GM23338 (cell line): Measurements from ENCODE around the gene UST. TPM values are rescaled to one million over a fixed set of nuclear protein-coding genes. Genes with fewer than 3 reads are reported as not detected.

ENCODE experiments used
- ATAC-seq: fragments of 200-7000 bp; cut with Tn5 transposase; 3 replicates; pipeline ENCODE4 v1.9.1; 2020
- DNase-seq: peaks from one replicate; pipeline ENCODE4 v3.0.0-alpha.2; 2015; ENCODE audit warnings: low spot score
- H2AFZ ChIP-seq: fragments of 200-600 bp; sonication (generic); 2 replicates; pipeline ENCODE4 v1.8.0; 2016; ENCODE audit warnings: antibody characterized with exemption, mild to moderate bottlenecking, moderate library complexity
- H3F3A ChIP-seq: fragments of 200-600 bp; sonication (generic); replicated peaks from 2 replicates; pipeline ENCODE4 v1.8.0; 2017; ENCODE audit warnings: antibody characterized with exemption, mixed run types, low read depth
- H3K27ac ChIP-seq: fragments of 200-600 bp; sonication (generic); 2 replicates; pipeline ENCODE4 v1.6.1; 2016; ENCODE audit warnings: low read depth
- H3K27me3 ChIP-seq: fragments of 200-600 bp; sonication (generic); 2 replicates; pipeline ENCODE4 v1.8.0; 2016; ENCODE audit warnings: mild to moderate bottlenecking, mixed run types, moderate library complexity; ENCODE audit not compliant: insufficient read depth
- H3K36me3 ChIP-seq: fragments of 200-600 bp; sonication (generic); 2 replicates; pipeline ENCODE4 v1.8.0; 2016; ENCODE audit warnings: mild to moderate bottlenecking; ENCODE audit not compliant: insufficient read depth
- H3K4me1 ChIP-seq: fragments of 200-600 bp; sonication (generic); 2 replicates; pipeline ENCODE4 v1.8.0; 2016; ENCODE audit warnings: mild to moderate bottlenecking, moderate library complexity; ENCODE audit not compliant: insufficient read depth
- H3K4me2 ChIP-seq: fragments of 200-600 bp; sonication (generic); 2 replicates; pipeline ENCODE4 v1.7.1; 2017; ENCODE audit warnings: mixed run types
- H3K4me3 ChIP-seq: fragments of 200-600 bp; sonication (generic); 2 replicates; pipeline ENCODE4 v1.6.1; 2016; ENCODE audit warnings: mixed run types
- H3K79me2 ChIP-seq: fragments of 200-600 bp; sonication (generic); replicated peaks from 2 replicates; pipeline ENCODE4 v1.8.0; 2017; ENCODE audit warnings: mild to moderate bottlenecking; ENCODE audit not compliant: insufficient read depth
- H3K9me2 ChIP-seq: fragments of 200-600 bp; sonication (generic); 2 replicates; pipeline ENCODE4 v1.8.0; 2017; ENCODE audit not compliant: insufficient read depth
- H4K20me1 ChIP-seq: fragments of 200-600 bp; sonication (generic); replicated peaks from 2 replicates; pipeline ENCODE4 v1.8.0; 2017; ENCODE audit warnings: mild to moderate bottlenecking; ENCODE audit not compliant: insufficient read depth
- H3K27ac Mint-ChIP-seq: 2 replicates; pipeline ENCODE4 v1.8.0; 2020; ENCODE audit warnings: inconsistent platforms, mild to moderate bottlenecking, moderate library complexity, mixed read lengths
- H3K27me3 Mint-ChIP-seq: 3 replicates; pipeline ENCODE4 v1.8.0; 2022; ENCODE audit warnings: low read depth, mild to moderate bottlenecking, moderate library complexity, mixed read lengths, inconsistent platforms; ENCODE audit not compliant: insufficient read depth, poor library complexity
- H3K36me3 Mint-ChIP-seq: 3 replicates; pipeline ENCODE4 v1.8.0; 2021; ENCODE audit warnings: low read depth, mild to moderate bottlenecking, inconsistent platforms, moderate library complexity, mixed read lengths
- H3K4me1 Mint-ChIP-seq: 3 replicates; pipeline ENCODE4 v1.8.0; 2020; ENCODE audit warnings: mild to moderate bottlenecking, inconsistent platforms, mixed read lengths
- H3K4me3 Mint-ChIP-seq: 3 replicates; pipeline ENCODE4 v1.8.0; 2021; ENCODE audit warnings: moderate library complexity, mild to moderate bottlenecking, inconsistent platforms, mixed read lengths
- H3K9me3 Mint-ChIP-seq: 3 replicates; pipeline ENCODE4 v1.8.0; 2020; ENCODE audit warnings: moderate library complexity, mild to moderate bottlenecking, inconsistent platforms, mixed read lengths
- EZH2 ChIP-seq: fragments of 200-600 bp; sonication (generic); IDR thresholded peaks from one replicate; pipeline ENCODE4 v1.8.0; 2017; ENCODE audit warnings: antibody characterized with exemption, mild to moderate bottlenecking, low read depth; ENCODE audit not compliant: unreplicated experiment
- EZH2phosphoT487 ChIP-seq: fragments of 200-600 bp; sonication (generic); IDR thresholded peaks from one replicate; pipeline ENCODE4 v1.8.1; 2018; ENCODE audit warnings: antibody characterized with exemption; ENCODE audit not compliant: unreplicated experiment
- JUNB ChIP-seq: IDR thresholded peaks from one replicate; pipeline ENCODE4 v1.6.1; 2016; ENCODE audit warnings: antibody characterized with exemption; ENCODE audit not compliant: unreplicated experiment
- NANOG ChIP-seq: IDR thresholded peaks from 2 replicates; pipeline ENCODE4 v1.6.1; 2016; ENCODE audit warnings: antibody characterized with exemption, borderline replicate concordance
- POLR2AphosphoS5 ChIP-seq: IDR thresholded peaks from 2 replicates; pipeline ENCODE4 v1.6.1; 2016; ENCODE audit warnings: antibody characterized with exemption, low read depth
- STAT1 ChIP-seq: IDR thresholded peaks from one replicate; pipeline ENCODE4 v1.6.1; 2016; ENCODE audit warnings: antibody characterized with exemption; ENCODE audit not compliant: unreplicated experiment
- ZNF331 ChIP-seq: fragments of 250-450 bp; sonication (Bioruptor Pico); IDR thresholded peaks from 2 replicates; pipeline ENCODE4 v1.5.0; 2020; ENCODE audit warnings: low read depth, mild to moderate bottlenecking, moderate library complexity
- polyA plus RNA-seq: library from polyadenylated mRNA; unstranded; fragments of >200 nt; fragmentation: Nextera tagmentation; extraction: Ambion mirVana; gene quantifications from 2 replicates; pipeline ENCODE4 v1.2.1, GENCODE V29; 2016
- total RNA-seq: library from RNA; depleted of rRNA; stranded (reverse); fragments of >200 nt; shearing (Covaris generic); gene quantifications from 2 replicates; pipeline ENCODE4 v1.2.3, GENCODE V29; 2014
- TF ChIP-seq, protein P1 (sequence below): fragments of 250-450 bp; sonication (Bioruptor Pico); IDR thresholded peaks from 2 replicates; pipeline ENCODE4 v1.5.0; 2020; ENCODE audit warnings: mild to moderate bottlenecking, moderate library complexity
- TF ChIP-seq, protein P2 (sequence below): IDR thresholded peaks from 2 replicates; pipeline ENCODE4 v1.6.1; 2016; ENCODE audit warnings: antibody characterized with exemption
- TF ChIP-seq, protein P3 (sequence below), 2 experiments: fragments of 200-600 bp in 1 of 2; sonication (generic) in 1 of 2; conservative IDR thresholded peaks; 2 replicates each; pipeline versions ENCODE4 v1.5.1 to v1.6.1; 2016 to 2017; ENCODE audit warnings: antibody characterized with exemption in 2 of 2, low read depth in 2 of 2, mild to moderate bottlenecking in 2 of 2, moderate library complexity in 1 of 2
- TF ChIP-seq, protein P4 (sequence below): IDR thresholded peaks from one replicate; pipeline ENCODE4 v1.6.1; 2018; ENCODE audit warnings: antibody characterized with exemption; ENCODE audit not compliant: unreplicated experiment

Gene UST
- total and polyA plus RNA-seq, 2 experiments from 2014 or later = 12.6 to 33.0 TPM

DNA sequence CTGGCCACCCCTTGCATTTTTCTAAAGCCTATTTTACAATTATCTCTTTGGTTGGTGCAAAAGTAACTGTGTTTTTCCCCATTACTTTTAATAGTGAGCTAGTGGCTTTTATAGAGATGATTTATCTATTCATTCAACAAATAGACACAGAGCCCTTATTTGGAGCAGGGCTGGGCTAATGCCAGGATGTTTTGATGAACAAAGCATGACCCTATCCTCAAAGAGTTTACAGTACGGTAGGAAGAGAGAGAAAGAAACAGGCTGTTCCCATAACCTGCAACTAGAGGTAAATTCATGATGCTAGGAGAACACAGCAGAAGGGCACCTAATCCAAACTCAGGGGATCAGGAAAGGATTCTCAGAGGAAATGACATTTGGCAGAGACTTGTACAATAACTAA lies 37.3 kb upstream of the UST start:
- Histone ChIP-seq H3K79me2 (no peaks in the 10 kb centered on the region), H3K27ac (no peak overlapping the region), H3K9me2 (peaks cover 9% of the 10 kb centered on the region), H3K36me3 (peaks cover 5% of the 10 kb centered on the region; the same call in 1 of the 2 replicates), H2AFZ (no peak overlapping the region), H3K4me2 (no peak overlapping the region), H3F3A (no peaks in the 10 kb centered on the region), H3K27me3 (no peaks in the 10 kb centered on the region), H3K4me3 (no peak overlapping the region), H4K20me1 (no peaks in the 10 kb centered on the region), H3K4me1 (no peaks in the 10 kb centered on the region)
- Mint-ChIP-seq H3K4me1 (no peaks in the 10 kb centered on the region), H3K27ac (no peak overlapping the region), H3K27me3 (no peaks in the 10 kb centered on the region), H3K4me3 (no peak overlapping the region), H3K9me3 (peaks cover 17% of the 10 kb centered on the region; the same call in 2 of the 3 replicates), H3K36me3 (peaks cover 7% of the 10 kb centered on the region; the same call in 2 of the 3 replicates)
- ATAC-seq (no peak), DNase-seq (no peak)
- TF ChIP-seq JUNB (no peak), EZH2phosphoT487 (no peak), STAT1 (no peak), ZNF331 (CRISPR knock-in tag) (no peak), NANOG (no peak), POLR2AphosphoS5 (no peak), EZH2 (no peak)
- TF ChIP-seq, protein P1, sequence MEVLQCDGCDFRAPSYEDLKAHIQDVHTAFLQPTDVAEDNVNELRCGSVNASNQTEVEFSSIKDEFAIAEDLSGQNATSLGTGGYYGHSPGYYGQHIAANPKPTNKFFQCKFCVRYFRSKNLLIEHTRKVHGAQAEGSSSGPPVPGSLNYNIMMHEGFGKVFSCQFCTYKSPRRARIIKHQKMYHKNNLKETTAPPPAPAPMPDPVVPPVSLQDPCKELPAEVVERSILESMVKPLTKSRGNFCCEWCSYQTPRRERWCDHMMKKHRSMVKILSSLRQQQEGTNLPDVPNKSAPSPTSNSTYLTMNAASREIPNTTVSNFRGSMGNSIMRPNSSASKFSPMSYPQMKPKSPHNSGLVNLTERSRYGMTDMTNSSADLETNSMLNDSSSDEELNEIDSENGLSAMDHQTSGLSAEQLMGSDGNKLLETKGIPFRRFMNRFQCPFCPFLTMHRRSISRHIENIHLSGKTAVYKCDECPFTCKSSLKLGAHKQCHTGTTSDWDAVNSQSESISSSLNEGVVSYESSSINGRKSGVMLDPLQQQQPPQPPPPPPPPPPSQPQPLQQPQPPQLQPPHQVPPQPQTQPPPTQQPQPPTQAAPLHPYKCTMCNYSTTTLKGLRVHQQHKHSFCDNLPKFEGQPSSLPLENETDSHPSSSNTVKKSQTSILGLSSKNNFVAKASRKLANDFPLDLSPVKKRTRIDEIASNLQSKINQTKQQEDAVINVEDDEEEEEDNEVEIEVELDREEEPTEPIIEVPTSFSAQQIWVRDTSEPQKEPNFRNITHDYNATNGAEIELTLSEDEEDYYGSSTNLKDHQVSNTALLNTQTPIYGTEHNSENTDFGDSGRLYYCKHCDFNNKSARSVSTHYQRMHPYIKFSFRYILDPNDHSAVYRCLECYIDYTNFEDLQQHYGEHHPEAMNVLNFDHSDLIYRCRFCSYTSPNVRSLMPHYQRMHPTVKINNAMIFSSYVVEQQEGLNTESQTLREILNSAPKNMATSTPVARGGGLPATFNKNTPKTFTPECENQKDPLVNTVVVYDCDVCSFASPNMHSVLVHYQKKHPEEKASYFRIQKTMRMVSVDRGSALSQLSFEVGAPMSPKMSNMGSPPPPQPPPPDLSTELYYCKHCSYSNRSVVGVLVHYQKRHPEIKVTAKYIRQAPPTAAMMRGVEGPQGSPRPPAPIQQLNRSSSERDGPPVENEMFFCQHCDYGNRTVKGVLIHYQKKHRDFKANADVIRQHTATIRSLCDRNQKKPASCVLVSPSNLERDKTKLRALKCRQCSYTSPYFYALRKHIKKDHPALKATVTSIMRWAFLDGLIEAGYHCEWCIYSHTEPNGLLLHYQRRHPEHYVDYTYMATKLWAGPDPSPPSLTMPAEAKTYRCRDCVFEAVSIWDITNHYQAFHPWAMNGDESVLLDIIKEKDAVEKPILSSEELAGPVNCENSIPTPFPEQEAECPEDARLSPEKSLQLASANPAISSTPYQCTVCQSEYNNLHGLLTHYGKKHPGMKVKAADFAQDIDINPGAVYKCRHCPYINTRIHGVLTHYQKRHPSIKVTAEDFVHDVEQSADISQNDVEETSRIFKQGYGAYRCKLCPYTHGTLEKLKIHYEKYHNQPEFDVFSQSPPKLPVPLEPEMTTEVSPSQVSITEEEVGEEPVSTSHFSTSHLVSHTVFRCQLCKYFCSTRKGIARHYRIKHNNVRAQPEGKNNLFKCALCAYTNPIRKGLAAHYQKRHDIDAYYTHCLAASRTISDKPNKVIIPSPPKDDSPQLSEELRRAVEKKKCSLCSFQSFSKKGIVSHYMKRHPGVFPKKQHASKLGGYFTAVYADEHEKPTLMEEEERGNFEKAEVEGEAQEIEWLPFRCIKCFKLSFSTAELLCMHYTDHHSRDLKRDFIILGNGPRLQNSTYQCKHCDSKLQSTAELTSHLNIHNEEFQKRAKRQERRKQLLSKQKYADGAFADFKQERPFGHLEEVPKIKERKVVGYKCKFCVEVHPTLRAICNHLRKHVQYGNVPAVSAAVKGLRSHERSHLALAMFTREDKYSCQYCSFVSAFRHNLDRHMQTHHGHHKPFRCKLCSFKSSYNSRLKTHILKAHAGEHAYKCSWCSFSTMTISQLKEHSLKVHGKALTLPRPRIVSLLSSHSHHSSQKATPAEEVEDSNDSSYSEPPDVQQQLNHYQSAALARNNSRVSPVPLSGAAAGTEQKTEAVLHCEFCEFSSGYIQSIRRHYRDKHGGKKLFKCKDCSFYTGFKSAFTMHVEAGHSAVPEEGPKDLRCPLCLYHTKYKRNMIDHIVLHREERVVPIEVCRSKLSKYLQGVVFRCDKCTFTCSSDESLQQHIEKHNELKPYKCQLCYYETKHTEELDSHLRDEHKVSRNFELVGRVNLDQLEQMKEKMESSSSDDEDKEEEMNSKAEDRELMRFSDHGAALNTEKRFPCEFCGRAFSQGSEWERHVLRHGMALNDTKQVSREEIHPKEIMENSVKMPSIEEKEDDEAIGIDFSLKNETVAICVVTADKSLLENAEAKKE (CRISPR knock-in tag) = no peak
- TF ChIP-seq, protein P2, sequence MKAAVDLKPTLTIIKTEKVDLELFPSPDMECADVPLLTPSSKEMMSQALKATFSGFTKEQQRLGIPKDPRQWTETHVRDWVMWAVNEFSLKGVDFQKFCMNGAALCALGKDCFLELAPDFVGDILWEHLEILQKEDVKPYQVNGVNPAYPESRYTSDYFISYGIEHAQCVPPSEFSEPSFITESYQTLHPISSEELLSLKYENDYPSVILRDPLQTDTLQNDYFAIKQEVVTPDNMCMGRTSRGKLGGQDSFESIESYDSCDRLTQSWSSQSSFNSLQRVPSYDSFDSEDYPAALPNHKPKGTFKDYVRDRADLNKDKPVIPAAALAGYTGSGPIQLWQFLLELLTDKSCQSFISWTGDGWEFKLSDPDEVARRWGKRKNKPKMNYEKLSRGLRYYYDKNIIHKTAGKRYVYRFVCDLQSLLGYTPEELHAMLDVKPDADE = no peak
- TF ChIP-seq, protein P3, sequence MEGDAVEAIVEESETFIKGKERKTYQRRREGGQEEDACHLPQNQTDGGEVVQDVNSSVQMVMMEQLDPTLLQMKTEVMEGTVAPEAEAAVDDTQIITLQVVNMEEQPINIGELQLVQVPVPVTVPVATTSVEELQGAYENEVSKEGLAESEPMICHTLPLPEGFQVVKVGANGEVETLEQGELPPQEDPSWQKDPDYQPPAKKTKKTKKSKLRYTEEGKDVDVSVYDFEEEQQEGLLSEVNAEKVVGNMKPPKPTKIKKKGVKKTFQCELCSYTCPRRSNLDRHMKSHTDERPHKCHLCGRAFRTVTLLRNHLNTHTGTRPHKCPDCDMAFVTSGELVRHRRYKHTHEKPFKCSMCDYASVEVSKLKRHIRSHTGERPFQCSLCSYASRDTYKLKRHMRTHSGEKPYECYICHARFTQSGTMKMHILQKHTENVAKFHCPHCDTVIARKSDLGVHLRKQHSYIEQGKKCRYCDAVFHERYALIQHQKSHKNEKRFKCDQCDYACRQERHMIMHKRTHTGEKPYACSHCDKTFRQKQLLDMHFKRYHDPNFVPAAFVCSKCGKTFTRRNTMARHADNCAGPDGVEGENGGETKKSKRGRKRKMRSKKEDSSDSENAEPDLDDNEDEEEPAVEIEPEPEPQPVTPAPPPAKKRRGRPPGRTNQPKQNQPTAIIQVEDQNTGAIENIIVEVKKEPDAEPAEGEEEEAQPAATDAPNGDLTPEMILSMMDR (conservative IDR thresholded peaks at IDR 0.05; ENCODE audit: low read depth in 2 of 2) = no peak
- TF ChIP-seq, protein P4, sequence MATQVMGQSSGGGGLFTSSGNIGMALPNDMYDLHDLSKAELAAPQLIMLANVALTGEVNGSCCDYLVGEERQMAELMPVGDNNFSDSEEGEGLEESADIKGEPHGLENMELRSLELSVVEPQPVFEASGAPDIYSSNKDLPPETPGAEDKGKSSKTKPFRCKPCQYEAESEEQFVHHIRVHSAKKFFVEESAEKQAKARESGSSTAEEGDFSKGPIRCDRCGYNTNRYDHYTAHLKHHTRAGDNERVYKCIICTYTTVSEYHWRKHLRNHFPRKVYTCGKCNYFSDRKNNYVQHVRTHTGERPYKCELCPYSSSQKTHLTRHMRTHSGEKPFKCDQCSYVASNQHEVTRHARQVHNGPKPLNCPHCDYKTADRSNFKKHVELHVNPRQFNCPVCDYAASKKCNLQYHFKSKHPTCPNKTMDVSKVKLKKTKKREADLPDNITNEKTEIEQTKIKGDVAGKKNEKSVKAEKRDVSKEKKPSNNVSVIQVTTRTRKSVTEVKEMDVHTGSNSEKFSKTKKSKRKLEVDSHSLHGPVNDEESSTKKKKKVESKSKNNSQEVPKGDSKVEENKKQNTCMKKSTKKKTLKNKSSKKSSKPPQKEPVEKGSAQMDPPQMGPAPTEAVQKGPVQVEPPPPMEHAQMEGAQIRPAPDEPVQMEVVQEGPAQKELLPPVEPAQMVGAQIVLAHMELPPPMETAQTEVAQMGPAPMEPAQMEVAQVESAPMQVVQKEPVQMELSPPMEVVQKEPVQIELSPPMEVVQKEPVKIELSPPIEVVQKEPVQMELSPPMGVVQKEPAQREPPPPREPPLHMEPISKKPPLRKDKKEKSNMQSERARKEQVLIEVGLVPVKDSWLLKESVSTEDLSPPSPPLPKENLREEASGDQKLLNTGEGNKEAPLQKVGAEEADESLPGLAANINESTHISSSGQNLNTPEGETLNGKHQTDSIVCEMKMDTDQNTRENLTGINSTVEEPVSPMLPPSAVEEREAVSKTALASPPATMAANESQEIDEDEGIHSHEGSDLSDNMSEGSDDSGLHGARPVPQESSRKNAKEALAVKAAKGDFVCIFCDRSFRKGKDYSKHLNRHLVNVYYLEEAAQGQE = no peak
